HEK293T (cell line): ENCODE data around the gene COA8.

Source experiments
- ARNT ChIP-seq: fragments of 450-650 bp; IDR thresholded peaks from 2 replicates; pipeline ENCODE4 v1.6.1; 2017; ENCODE audit warnings: mild to moderate bottlenecking
- LEF1 ChIP-seq: fragments of 450-650 bp; IDR thresholded peaks from 2 replicates; pipeline ENCODE4 v1.6.1; 2017; ENCODE audit warnings: mild to moderate bottlenecking, borderline replicate concordance
- NFRKB ChIP-seq: fragments of 450-650 bp; IDR thresholded peaks from 2 replicates; pipeline ENCODE4 v1.6.1; 2016; ENCODE audit warnings: mild to moderate bottlenecking, moderate library complexity
- SP1 ChIP-seq: fragments of 450-650 bp; IDR thresholded peaks from 2 replicates; pipeline ENCODE4 v1.6.1; 2017
- ZNF384 ChIP-seq: fragments of 450-650 bp; IDR thresholded peaks from 2 replicates; pipeline ENCODE4 v1.6.1; 2016

DNA sequence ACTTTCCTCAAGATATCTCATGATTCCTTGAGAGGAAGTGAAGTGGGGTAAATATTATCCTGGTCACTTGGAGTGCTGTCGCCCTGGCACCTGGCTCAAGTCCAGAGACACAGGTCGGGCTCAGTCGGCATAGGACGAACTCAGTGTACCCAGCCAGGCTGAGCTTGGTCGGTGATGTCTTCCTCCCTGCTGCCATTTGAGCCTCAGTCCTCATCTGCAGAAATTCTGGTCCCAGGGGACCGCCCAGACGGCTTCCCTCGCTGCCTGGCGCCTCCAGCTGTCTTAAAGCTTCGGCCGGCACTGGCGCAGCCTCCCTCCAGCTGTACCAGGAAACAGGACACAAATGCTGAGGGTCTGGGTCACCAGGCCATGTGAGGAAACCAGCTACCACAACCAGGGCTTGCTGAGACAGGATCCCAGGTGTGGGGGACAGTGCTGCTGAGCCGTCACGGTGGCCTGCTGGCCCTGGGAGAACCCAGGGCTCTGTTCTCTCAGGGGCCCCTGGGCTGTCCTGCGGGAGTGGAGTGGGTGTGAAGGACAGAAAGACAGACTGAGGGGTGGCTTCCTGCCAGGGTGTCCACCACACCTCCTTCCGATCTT is 61.2 kb downstream of the COA8 start:
- no peak for TF ChIP-seq SP1
- TF ChIP-seq ARNT: no peak
- TF ChIP-seq LEF1: no peak
- no peak for TF ChIP-seq NFRKB
- TF ChIP-seq ZNF384: no peak
